HG02642 (cell line): ENCODE data around the gene ACBD4.

Source experiments
- ATAC-seq: cut with Tn5 transposase; IDR thresholded peaks from one replicate; pipeline ENCODE4 v1.9.1; 2021; ENCODE audit warnings: mild to moderate bottlenecking; ENCODE audit not compliant: unreplicated experiment, poor library complexity

Gene ACBD4

GRCh38 chr17:45135192-45135977, at the start of gene ACBD4:
ACBD4 (plus strand) TSS chr17:45135687; CDS start chr17:45136145, 458 bp downstream.
- peak; percentile 75 for ATAC-seq

GRCh38 chr17:45086391-45086790, 49.1 kb upstream of the ACBD4 start:
- ATAC-seq = no peak

GRCh38 chr17:45086865-45087503, 48.5 kb upstream of the ACBD4 start:
- no peak for ATAC-seq

GRCh38 chr17:45087504-45087975, 47.9 kb upstream of the ACBD4 start:
- ATAC-seq = no peak

GRCh38 chr17:45087978-45088377, 47.5 kb upstream of the ACBD4 start:
- no peak for ATAC-seq

- ATAC-seq = no peak
Measured at GRCh38 chr17:45088741-45089140, 46.7 kb upstream of the ACBD4 start.

- ATAC-seq = no peak
Measured at GRCh38 chr17:45090711-45091110, 44.8 kb upstream of the ACBD4 start.

- ATAC-seq = no peak
Measured at GRCh38 chr17:45091778-45092425, 43.6 kb upstream of the ACBD4 start.

- no peak for ATAC-seq
Measured at GRCh38 chr17:45092911-45093430, 42.5 kb upstream of the ACBD4 start.

GRCh38 chr17:45093444-45094110, 41.9 kb upstream of the ACBD4 start:
- ATAC-seq = no peak

- ATAC-seq = no peak
Measured at GRCh38 chr17:45096141-45096540, 39.3 kb upstream of the ACBD4 start.

GRCh38 chr17:45096926-45097325, 38.6 kb upstream of the ACBD4 start:
- ATAC-seq = no peak

GRCh38 chr17:45098081-45098868, 37.2 kb upstream of the ACBD4 start:
- ATAC-seq = no peak

- no peak for ATAC-seq
Measured at GRCh38 chr17:45098869-45099616, 36.4 kb upstream of the ACBD4 start.

GRCh38 chr17:45101546-45101882, 34.0 kb upstream of the ACBD4 start:
- no peak for ATAC-seq

- no peak for ATAC-seq
Measured at GRCh38 chr17:45101883-45102811, 33.3 kb upstream of the ACBD4 start.

GRCh38 chr17:45102856-45103255, 32.6 kb upstream of the ACBD4 start:
- no peak for ATAC-seq

GRCh38 chr17:45103269-45103795, 32.2 kb upstream of the ACBD4 start:
- no peak for ATAC-seq
